Testis (tissue), 3 donors: ENCODE data around the gene NUP153. TPM values are rescaled to one million over a fixed set of nuclear protein-coding genes. Genes with fewer than 3 reads are reported as not detected.
"Not testable (repeated sequence)": the region's sequence is repeated elsewhere in the genome, so short reads cannot be mapped to it uniquely, and the experiment has no call there.

Source experiments
- DNase-seq: peaks from one replicate; pipeline ENCODE4 v3.0.0-alpha.2; 2019
- H3K27ac ChIP-seq, 2 donors: fragments of 200-600 bp; sonication (generic); one replicate each; pipeline ENCODE4 v1.5.1; 2019
- H3K27me3 ChIP-seq: fragments of 200-600 bp; sonication (generic); one replicate; pipeline ENCODE4 v1.5.1; 2019
- H3K36me3 ChIP-seq: fragments of 200-600 bp; sonication (generic); one replicate; pipeline ENCODE4 v1.5.1; 2017; ENCODE audit warnings: low read depth; ENCODE audit errors: missing control alignments
- H3K4me1 ChIP-seq: fragments of 200-600 bp; sonication (generic); one replicate; pipeline ENCODE4 v1.5.1; 2019
- H3K4me3 ChIP-seq, 2 donors: fragments of 200-600 bp; sonication (generic); one replicate each; pipeline ENCODE4 v1.5.1; 2017 to 2019
- H3K9me3 ChIP-seq: fragments of 200-600 bp; sonication (generic); one replicate; pipeline ENCODE4 v1.5.1; 2017
- POLR2A ChIP-seq: fragments of 450-650 bp; IDR thresholded peaks from one replicate; pipeline ENCODE4 v1.6.1; 2017; ENCODE audit warnings: antibody characterized with exemption, mild to moderate bottlenecking, moderate library complexity
- WGBS, 2 donors: methylation state at CpG; one replicate each; pipeline ENCODE4 v1.1.5; 2018; 5-methylcytosine and 5-hydroxymethylcytosine counted together
- intact Hi-C: fragments of 100-400 bp; cut with DNase I; formaldehyde crosslinking; loops from one replicate; pipeline ENCODE4 v1.15.1; 2023; ENCODE audit warnings: low total_unique reads
- polyA plus RNA-seq: library from polyadenylated mRNA; stranded (reverse); fragments of 350-450 nt; fragmentation: Illumina TruSeq; extraction: RNeasy Lipid Tissue Mini Kit (QIAGEN cat#74804); gene quantifications from one replicate; pipeline ENCODE4 v1.2.3, GENCODE V29; 2014; ENCODE audit warnings: low read depth, low replicate concordance; ENCODE audit not compliant: insufficient read depth
- total RNA-seq, 2 donors: library from RNA; depleted of rRNA; stranded (reverse); fragments of >200 nt; gene quantifications; one replicate each; pipeline ENCODE4 v1.2.3, GENCODE V29; 2016
- TF ChIP-seq, protein P1 (sequence below), 3 experiments: fragments of 450-650 bp in 2 of 3; fragments of 200-600 bp in 1 of 3; sonication (generic) in 1 of 3; IDR thresholded peaks; one replicate each; pipeline ENCODE4 v1.5.1; 2016 to 2019; ENCODE audit warnings: antibody characterized with exemption in 3 of 3, mild to moderate bottlenecking in 2 of 3, moderate library complexity in 1 of 3

The NUP153 gene
- total and polyA plus RNA-seq, 3 donors from 2014 or later: 62.5 to 64.1 (median 63.2) TPM

DNA sequence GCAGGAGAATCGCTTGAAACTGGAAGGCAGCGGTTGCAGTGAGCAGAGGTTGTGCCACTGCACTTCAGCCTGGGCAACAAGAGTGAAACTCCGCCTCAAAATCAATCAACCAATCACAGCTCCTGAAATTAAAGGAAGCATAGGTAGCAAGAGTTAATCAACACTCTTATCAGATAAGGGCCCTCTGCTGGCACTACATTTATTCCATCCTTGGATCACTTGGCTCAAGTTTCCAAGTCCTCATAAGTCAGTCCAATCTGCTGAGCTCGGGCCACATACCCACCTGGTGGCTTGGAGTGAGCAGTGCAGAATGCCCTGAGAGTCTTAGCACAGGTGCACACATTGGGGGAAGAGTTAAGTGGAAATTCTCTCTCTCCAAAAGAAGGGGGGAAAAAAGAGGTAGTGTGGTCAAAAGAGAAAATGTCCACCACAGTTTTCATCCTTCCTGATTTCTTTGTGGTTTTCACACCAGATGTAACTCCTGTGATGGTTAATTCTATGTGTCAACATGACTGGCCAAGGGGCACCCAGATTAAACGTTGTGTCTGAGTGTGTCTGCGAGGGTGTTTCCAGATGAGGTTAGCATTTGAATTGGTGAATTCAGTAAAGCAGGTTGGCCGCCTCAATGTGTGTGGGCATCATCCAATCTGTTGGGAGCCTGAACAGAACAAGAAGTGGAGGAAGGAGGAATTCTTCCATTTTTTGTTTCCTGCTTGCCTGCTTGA is 120.8 kb downstream of the NUP153 start:
- TF ChIP-seq, protein P1, sequence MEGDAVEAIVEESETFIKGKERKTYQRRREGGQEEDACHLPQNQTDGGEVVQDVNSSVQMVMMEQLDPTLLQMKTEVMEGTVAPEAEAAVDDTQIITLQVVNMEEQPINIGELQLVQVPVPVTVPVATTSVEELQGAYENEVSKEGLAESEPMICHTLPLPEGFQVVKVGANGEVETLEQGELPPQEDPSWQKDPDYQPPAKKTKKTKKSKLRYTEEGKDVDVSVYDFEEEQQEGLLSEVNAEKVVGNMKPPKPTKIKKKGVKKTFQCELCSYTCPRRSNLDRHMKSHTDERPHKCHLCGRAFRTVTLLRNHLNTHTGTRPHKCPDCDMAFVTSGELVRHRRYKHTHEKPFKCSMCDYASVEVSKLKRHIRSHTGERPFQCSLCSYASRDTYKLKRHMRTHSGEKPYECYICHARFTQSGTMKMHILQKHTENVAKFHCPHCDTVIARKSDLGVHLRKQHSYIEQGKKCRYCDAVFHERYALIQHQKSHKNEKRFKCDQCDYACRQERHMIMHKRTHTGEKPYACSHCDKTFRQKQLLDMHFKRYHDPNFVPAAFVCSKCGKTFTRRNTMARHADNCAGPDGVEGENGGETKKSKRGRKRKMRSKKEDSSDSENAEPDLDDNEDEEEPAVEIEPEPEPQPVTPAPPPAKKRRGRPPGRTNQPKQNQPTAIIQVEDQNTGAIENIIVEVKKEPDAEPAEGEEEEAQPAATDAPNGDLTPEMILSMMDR (IDR thresholded peaks at IDR 0.05): peak in 1 of 3 experiments; percentile 7
- no peak for TF ChIP-seq POLR2A
- intact Hi-C loops: loop anchor here (10.0 kb wide), 1 partner anchor 431 kb away; no protein-coding TSS in a partner anchor
- no peaks in the 10 kb centered on the region for H3K36me3 ChIP-seq
- no peaks in the 10 kb centered on the region for H3K27me3 ChIP-seq
- H3K9me3 ChIP-seq: no peaks in the 10 kb centered on the region
- 60 to 62% methylated on average over 7 of the region's 7 CpGs for WGBS, 2 donors
- no peak overlapping the region for H3K27ac ChIP-seq
- DNase-seq: no peak
- no peak overlapping the region for H3K4me3 ChIP-seq
- peaks cover 3% of the 10 kb centered on the region for H3K4me1 ChIP-seq

DNA sequence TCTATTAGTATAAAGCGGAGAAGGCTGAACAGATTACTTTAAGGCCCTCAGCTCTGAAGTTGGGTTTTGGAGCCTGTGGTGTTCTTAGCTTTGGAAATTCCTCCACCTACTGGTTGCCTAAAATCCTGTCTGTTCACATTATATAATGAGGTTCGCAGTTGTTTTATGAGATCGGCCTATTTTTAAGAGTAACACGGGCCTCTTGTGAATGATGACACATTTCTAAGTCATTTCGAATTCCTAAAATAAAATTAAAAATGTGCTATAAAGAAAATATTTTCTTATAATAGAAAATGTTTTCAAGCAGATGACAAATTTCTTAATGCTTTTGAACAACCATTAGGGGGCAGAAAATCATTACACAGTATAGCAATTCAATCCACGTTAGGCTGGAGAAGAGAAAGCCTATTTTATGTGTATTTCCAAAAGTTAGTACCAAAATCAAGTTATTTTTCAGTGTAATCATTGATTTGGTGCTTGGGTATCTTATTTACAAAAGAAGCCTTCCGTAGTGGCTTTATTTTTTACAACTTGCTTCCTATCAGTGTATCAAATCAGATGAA is 122.4 kb downstream of the NUP153 start:
- peaks cover 3% of the 10 kb centered on the region for H3K4me1 ChIP-seq
- peak; percentile 38 for DNase-seq
- 5% methylated on average over 7 of the region's 7 CpGs for WGBS, 2 donors

GRCh38 chr6:17583811-17584210 is 122.9 kb downstream of the NUP153 start:
- intact Hi-C loops: loop anchor here (10.0 kb wide), 1 partner anchor 429 kb away; no protein-coding TSS in a partner anchor
- Histone ChIP-seq H3K9me3 (no peaks in the 10 kb centered on the region), H3K27ac (peak overlapping the region in 1 of 2 donors; percentile 34), H3K4me3 (no peak overlapping the region), H3K4me1 (peaks cover 3% of the 10 kb centered on the region), H3K27me3 (no peaks in the 10 kb centered on the region), H3K36me3 (no peaks in the 10 kb centered on the region)
- TF ChIP-seq POLR2A: no peak
- TF ChIP-seq, protein P1 (IDR thresholded peaks at IDR 0.05): no peak
- no peak for DNase-seq
- WGBS, 2 donors: 13 to 20% methylated on average over 5 of the region's 5 CpGs

More for the DNA sequence above, 122.4 kb downstream of the NUP153 start:
- H3K4me3 ChIP-seq: no peak overlapping the region
- H3K36me3 ChIP-seq: no peaks in the 10 kb centered on the region
- H3K27me3 ChIP-seq: no peaks in the 10 kb centered on the region
- TF ChIP-seq, protein P1 (IDR thresholded peaks at IDR 0.05): peak; percentile 79 to 84 (median 82)
- no peak for TF ChIP-seq POLR2A
- H3K9me3 ChIP-seq: no peaks in the 10 kb centered on the region
- intact Hi-C loops: loop anchor here (10.0 kb wide), 1 partner anchor 430 kb away; no protein-coding TSS in a partner anchor
- H3K27ac ChIP-seq: peak overlapping the region in 1 of 2 donors; percentile 34

DNA sequence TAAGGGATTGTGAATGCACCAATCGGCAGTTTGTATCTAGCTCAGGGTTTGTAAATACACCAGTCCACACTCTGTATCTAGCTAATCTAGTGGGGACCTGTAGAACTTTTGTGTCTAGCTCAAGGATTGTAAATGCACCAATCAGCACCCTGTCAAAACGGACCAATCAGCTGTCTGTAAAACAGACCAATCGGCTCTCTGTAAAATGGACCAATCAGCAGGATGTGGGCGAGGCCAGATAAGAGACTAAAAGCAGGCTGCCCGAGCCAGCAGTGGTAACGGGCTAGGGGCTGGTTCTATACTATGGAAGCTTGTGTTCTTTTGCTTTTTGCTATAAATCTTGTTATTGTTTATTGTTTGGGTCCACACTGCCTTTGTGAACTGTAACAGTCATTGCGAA is 125.4 kb downstream of the NUP153 start:
- not testable (repeated sequence) for H3K27ac ChIP-seq
- intact Hi-C loops: loop anchor here (10.0 kb wide), 1 partner anchor 426 kb away; no protein-coding TSS in a partner anchor

DNA sequence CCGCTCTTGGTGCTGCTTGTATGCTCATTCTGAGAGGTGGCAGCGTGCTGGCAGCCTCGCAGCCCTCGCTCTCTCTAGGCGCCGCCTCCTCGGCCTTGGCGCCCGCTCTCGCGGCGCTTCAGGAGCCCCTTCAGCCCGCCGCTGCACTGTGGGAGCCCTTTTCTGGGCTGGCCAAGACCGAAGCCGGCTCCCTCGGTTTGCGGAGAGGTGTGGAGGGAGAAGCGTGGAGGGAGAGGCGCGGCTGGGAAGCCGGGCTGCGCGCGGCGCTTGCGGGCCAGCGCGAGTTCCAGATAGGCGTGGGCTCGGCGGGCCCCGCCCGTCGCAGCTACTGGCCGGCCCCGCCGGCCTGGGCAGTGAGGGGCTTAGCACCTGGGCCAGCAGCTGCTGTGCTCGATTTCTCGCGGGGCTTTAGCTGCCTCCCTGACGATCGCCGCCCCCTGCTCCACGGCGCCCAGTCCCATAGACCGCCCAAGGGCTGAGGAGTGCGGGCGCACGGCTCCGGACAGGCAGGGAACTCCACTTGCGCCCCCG is 126.1 kb downstream of the NUP153 start:
- peak overlapping the region; percentile 50 to 73 for H3K27ac ChIP-seq
- WGBS, 2 donors: 8 to 22% methylated on average over 31 to 37 of the region's 53 CpGs
- DNase-seq: peak; percentile 29
- peaks cover 3% of the 10 kb centered on the region for H3K4me1 ChIP-seq
- H3K27me3 ChIP-seq: no peaks in the 10 kb centered on the region
- H3K9me3 ChIP-seq: no peaks in the 10 kb centered on the region
- TF ChIP-seq POLR2A: no peak
- TF ChIP-seq, protein P1 (IDR thresholded peaks at IDR 0.05): no peak
- peak overlapping the region; percentile 60 to 67 for H3K4me3 ChIP-seq
- intact Hi-C loops: loop anchor here (10.0 kb wide), 1 partner anchor 426 kb away; no protein-coding TSS in a partner anchor
- H3K36me3 ChIP-seq: no peaks in the 10 kb centered on the region

More for the DNA sequence above, 125.4 kb downstream of the NUP153 start:
- not testable (repeated sequence) for H3K36me3 ChIP-seq, H3K9me3 ChIP-seq, H3K4me1 ChIP-seq, H3K27me3 ChIP-seq
- H3K4me3 ChIP-seq: peak overlapping the region; percentile 1 to 67
- WGBS, 2 donors: 66 to 72% methylated on average over 7 of the region's 7 CpGs
- DNase-seq: peak; percentile 82
